AG08395 (cell line): ENCODE results near the gene ST6GALNAC1.

ENCODE experiments used
- DNase-seq: peaks from one replicate; pipeline ENCODE4 v3.0.0; 2012; ENCODE audit warnings: mixed read lengths, low spot score

The ST6GALNAC1 gene

GRCh38 chr17:76577876-76578275 is 65.7 kb downstream of the ST6GALNAC1 start:
- no peak for DNase-seq

- no peak for DNase-seq
Observed at GRCh38 chr17:76576189-76576588, 67.4 kb downstream of the ST6GALNAC1 start.

- DNase-seq = no peak
Observed at GRCh38 chr17:76575570-76575969, 68.0 kb downstream of the ST6GALNAC1 start.
